Measurements from ENCODE around the gene TMTC2.
"Not testable (repeated sequence)": the region's sequence is repeated elsewhere in the genome, so short reads cannot be mapped to it uniquely, and the experiment has no call there.

Gene TMTC2

GRCh38 chr12:82832981-82833380, 146.3 kb downstream of the TMTC2 start:
- H3K9ac ChIP-seq (ENCODE audit: low read depth, low read length), result no peak overlapping the region
- H3K36me3 ChIP-seq (ENCODE audit: insufficient read depth, low read length), result no peaks in the 10 kb centered on the region
- no peak overlapping the region for H3K4me2 ChIP-seq (ENCODE audit: low read length)
- H3K4me1 ChIP-seq (ENCODE audit: control insufficient read depth, insufficient read depth, low read length), result peaks cover 9% of the 10 kb centered on the region
- no peaks in the 10 kb centered on the region for H3K27me3 ChIP-seq (ENCODE audit: control insufficient read depth, insufficient read depth, low read length)
- H3K4me3 ChIP-seq (ENCODE audit: low read length), result no peak overlapping the region
- no peaks in the 10 kb centered on the region for H3K9me3 ChIP-seq (replicated peaks; ENCODE audit: low read length)

GRCh38 chr12:82833481-82833880, 146.8 kb downstream of the TMTC2 start:
- no peak overlapping the region for H3K4me3 ChIP-seq (ENCODE audit: low read length)
- no peak overlapping the region for H3K9ac ChIP-seq (ENCODE audit: low read depth, low read length)
- no peaks in the 10 kb centered on the region for H3K36me3 ChIP-seq (ENCODE audit: insufficient read depth, low read length)
- H3K4me1 ChIP-seq (ENCODE audit: control insufficient read depth, insufficient read depth, low read length), result peaks cover 9% of the 10 kb centered on the region
- H3K27me3 ChIP-seq (ENCODE audit: control insufficient read depth, insufficient read depth, low read length), result no peaks in the 10 kb centered on the region
- no peak overlapping the region for H3K4me2 ChIP-seq (ENCODE audit: low read length)
- no peaks in the 10 kb centered on the region for H3K9me3 ChIP-seq (replicated peaks; ENCODE audit: low read length)

- H3K9me3 ChIP-seq (replicated peaks; ENCODE audit: low read length), result no peaks in the 10 kb centered on the region
Observed at GRCh38 chr12:82835217-82835616, 148.5 kb downstream of the TMTC2 start.

DNA sequence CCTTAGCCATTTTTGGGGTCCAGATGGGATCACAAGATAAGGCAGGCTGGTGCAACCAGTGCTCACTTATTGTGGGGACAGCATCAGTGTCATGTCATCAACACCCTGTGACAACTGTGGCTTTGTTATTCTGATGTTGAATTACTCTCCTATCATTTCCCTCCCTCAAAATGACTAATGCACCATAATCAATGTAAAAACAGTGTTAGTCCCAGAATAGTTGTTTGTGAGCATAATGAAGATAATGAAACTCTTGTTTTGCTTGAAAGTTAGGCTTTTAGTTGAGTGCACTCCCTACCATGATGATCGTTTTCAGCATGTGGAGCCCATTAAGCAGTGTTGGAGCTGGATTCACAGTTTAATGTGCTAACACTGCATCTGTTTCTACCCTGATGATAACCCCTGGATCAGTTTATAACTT, 151.4 kb downstream of the TMTC2 start:
- no peaks in the 10 kb centered on the region for H3K36me3 ChIP-seq (ENCODE audit: insufficient read depth, low read length)
- no peaks in the 10 kb centered on the region for H3K9me3 ChIP-seq (replicated peaks; ENCODE audit: low read length)
- H3K4me3 ChIP-seq (ENCODE audit: low read length), result no peak overlapping the region
- peaks cover 9% of the 10 kb centered on the region for H3K4me1 ChIP-seq (ENCODE audit: control insufficient read depth, insufficient read depth, low read length)
- no peaks in the 10 kb centered on the region for H3K27me3 ChIP-seq (ENCODE audit: control insufficient read depth, insufficient read depth, low read length)
- no peak overlapping the region for H3K9ac ChIP-seq (ENCODE audit: low read depth, low read length)
- H3K4me2 ChIP-seq (ENCODE audit: low read length), result no peak overlapping the region

More at GRCh38 chr12:82835217-82835616, 148.5 kb downstream of the TMTC2 start:
- no peak overlapping the region for H3K4me2 ChIP-seq (ENCODE audit: low read length)
- H3K9ac ChIP-seq (ENCODE audit: low read depth, low read length), result no peak overlapping the region
- H3K27me3 ChIP-seq (ENCODE audit: control insufficient read depth, insufficient read depth, low read length), result no peaks in the 10 kb centered on the region
- H3K4me1 ChIP-seq (ENCODE audit: control insufficient read depth, insufficient read depth, low read length), result peaks cover 9% of the 10 kb centered on the region
- no peaks in the 10 kb centered on the region for H3K36me3 ChIP-seq (ENCODE audit: insufficient read depth, low read length)
- no peak overlapping the region for H3K4me3 ChIP-seq (ENCODE audit: low read length)

GRCh38 chr12:82838827-82839226, 152.1 kb downstream of the TMTC2 start:
- Histone ChIP-seq H3K27me3 (ENCODE audit: control insufficient read depth, insufficient read depth, low read length) (no peaks in the 10 kb centered on the region), H3K9me3 (replicated peaks; ENCODE audit: low read length) (no peaks in the 10 kb centered on the region), H3K4me2 (ENCODE audit: low read length) (no peak overlapping the region), H3K9ac (ENCODE audit: low read depth, low read length) (no peak overlapping the region), H3K36me3 (ENCODE audit: insufficient read depth, low read length) (no peaks in the 10 kb centered on the region), H3K4me3 (ENCODE audit: low read length) (no peak overlapping the region), H3K4me1 (ENCODE audit: control insufficient read depth, insufficient read depth, low read length) (peaks cover 9% of the 10 kb centered on the region)

GRCh38 chr12:82839796-82840195, 153.1 kb downstream of the TMTC2 start:
- Histone ChIP-seq H3K36me3 (ENCODE audit: insufficient read depth, low read length) (no peaks in the 10 kb centered on the region), H3K9me3 (replicated peaks; ENCODE audit: low read length) (no peaks in the 10 kb centered on the region), H3K4me2 (ENCODE audit: low read length) (no peak overlapping the region), H3K4me1 (ENCODE audit: control insufficient read depth, insufficient read depth, low read length) (peaks cover 8% of the 10 kb centered on the region), H3K4me3 (ENCODE audit: low read length) (no peak overlapping the region), H3K27me3 (ENCODE audit: control insufficient read depth, insufficient read depth, low read length) (no peaks in the 10 kb centered on the region), H3K9ac (ENCODE audit: low read depth, low read length) (no peak overlapping the region)

- Histone ChIP-seq H3K9me3 (replicated peaks; ENCODE audit: low read length) (no peaks in the 10 kb centered on the region), H3K27me3 (ENCODE audit: control insufficient read depth, insufficient read depth, low read length) (no peaks in the 10 kb centered on the region), H3K4me3 (ENCODE audit: low read length) (no peak overlapping the region), H3K4me1 (ENCODE audit: control insufficient read depth, insufficient read depth, low read length) (no peaks in the 10 kb centered on the region), H3K36me3 (ENCODE audit: insufficient read depth, low read length) (no peaks in the 10 kb centered on the region), H3K9ac (ENCODE audit: low read depth, low read length) (no peak overlapping the region), H3K4me2 (ENCODE audit: low read length) (no peak overlapping the region)
Observed at GRCh38 chr12:82841487-82841904, 154.8 kb downstream of the TMTC2 start.

DNA sequence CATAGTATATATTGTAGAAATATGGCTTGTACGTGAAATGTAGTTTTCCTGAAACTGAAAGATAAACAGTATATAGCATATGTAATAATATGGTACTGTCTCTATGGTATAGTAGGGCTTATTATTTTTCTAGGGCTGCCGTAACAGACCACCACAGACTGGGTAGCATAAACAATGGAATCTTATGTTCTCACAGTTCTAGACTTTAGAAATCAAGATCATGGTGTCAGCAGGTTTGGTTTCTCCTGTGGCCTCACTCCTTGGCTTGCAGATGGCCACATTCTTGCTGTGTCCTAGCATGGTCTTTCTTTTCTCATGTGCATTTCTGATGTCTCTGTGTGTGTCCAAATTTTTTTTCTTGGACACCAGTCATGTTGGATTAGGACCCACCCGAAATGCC, 155.8 kb downstream of the TMTC2 start:
- H3K4me3 ChIP-seq (ENCODE audit: low read length), result no peak overlapping the region
- H3K36me3 ChIP-seq (ENCODE audit: insufficient read depth, low read length), result no peaks in the 10 kb centered on the region
- no peaks in the 10 kb centered on the region for H3K4me1 ChIP-seq (ENCODE audit: control insufficient read depth, insufficient read depth, low read length)
- no peak overlapping the region for H3K9ac ChIP-seq (ENCODE audit: low read depth, low read length)
- H3K27me3 ChIP-seq (ENCODE audit: control insufficient read depth, insufficient read depth, low read length), result no peaks in the 10 kb centered on the region
- no peaks in the 10 kb centered on the region for H3K9me3 ChIP-seq (replicated peaks; ENCODE audit: low read length)
- no peak overlapping the region for H3K4me2 ChIP-seq (ENCODE audit: low read length)

DNA sequence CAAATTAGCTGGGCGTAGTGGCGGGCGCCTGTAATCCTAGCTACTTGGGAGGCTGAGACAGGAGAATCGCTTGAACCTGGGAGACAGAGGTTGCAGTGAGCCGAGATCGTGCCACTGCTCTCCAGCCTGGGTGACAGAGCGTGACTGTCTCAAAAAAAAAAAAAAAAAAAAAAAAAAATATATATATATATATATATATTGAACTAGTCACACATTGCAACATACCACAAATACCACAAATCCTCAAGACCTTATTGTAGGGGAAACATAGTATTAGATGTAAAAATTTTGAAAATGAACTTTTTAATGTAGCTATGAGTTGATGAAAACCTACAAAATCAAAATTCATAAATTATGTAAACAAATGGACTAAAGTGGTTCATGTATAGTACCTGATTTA, 158.4 kb downstream of the TMTC2 start:
- not testable (repeated sequence) for H3K4me3 ChIP-seq (ENCODE audit: low read length); H3K27me3 ChIP-seq (ENCODE audit: control insufficient read depth, insufficient read depth, low read length); H3K4me2 ChIP-seq (ENCODE audit: low read length); H3K36me3 ChIP-seq (ENCODE audit: insufficient read depth, low read length); H3K9me3 ChIP-seq (replicated peaks; ENCODE audit: low read length); H3K9ac ChIP-seq (ENCODE audit: low read depth, low read length); H3K4me1 ChIP-seq (ENCODE audit: control insufficient read depth, insufficient read depth, low read length)

DNA sequence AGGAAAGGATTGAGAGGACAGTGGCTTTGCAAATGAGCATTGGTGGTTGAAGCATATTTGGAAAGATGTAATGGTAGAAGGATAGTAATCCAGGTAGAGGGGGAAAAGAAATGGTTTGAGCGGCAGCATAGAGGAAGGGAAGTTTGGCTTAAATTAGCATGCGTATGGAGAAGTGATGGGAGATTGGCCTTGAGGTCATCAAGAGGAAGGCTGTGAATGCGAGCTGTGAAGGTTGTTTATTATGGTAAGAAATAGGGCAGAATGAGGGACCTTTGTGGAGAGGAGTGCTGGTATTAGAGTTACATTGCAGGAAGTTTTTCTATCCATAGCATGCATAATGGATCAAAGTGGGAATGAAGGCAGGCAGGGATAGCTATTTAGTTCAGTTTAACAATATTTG, 162.1 kb downstream of the TMTC2 start:
- no peak overlapping the region for H3K4me3 ChIP-seq (ENCODE audit: low read length)
- H3K4me1 ChIP-seq (ENCODE audit: control insufficient read depth, insufficient read depth, low read length), result no peaks in the 10 kb centered on the region
- no peak overlapping the region for H3K4me2 ChIP-seq (ENCODE audit: low read length)
- H3K27me3 ChIP-seq (ENCODE audit: control insufficient read depth, insufficient read depth, low read length), result no peaks in the 10 kb centered on the region
- no peaks in the 10 kb centered on the region for H3K9me3 ChIP-seq (replicated peaks; ENCODE audit: low read length)
- no peak overlapping the region for H3K9ac ChIP-seq (ENCODE audit: low read depth, low read length)
- H3K36me3 ChIP-seq (ENCODE audit: insufficient read depth, low read length), result no peaks in the 10 kb centered on the region

DNA sequence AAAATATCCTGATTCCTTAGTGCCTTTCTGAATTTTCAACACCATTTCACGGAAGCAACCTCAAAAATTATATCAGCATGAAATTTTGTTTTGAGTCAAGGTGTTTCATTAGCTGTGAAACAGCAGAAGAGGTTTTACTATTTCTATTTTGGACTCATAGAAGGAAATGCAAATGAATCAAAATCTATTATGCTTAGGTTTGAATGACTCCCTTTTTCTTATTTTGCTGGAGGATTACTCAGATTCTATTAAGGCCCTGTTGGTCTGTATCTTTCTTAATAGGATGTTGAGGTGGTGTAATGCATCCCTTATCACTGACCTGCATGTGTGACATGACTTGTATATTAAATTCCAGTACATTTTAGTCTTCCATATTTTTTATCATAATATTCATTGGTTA, 165.8 kb downstream of the TMTC2 start:
- Histone ChIP-seq H3K27me3 (ENCODE audit: control insufficient read depth, insufficient read depth, low read length) (no peaks in the 10 kb centered on the region), H3K9me3 (replicated peaks; ENCODE audit: low read length) (no peaks in the 10 kb centered on the region), H3K4me1 (ENCODE audit: control insufficient read depth, insufficient read depth, low read length) (no peaks in the 10 kb centered on the region), H3K9ac (ENCODE audit: low read depth, low read length) (no peak overlapping the region), H3K4me2 (ENCODE audit: low read length) (no peak overlapping the region), H3K36me3 (ENCODE audit: insufficient read depth, low read length) (no peaks in the 10 kb centered on the region), H3K4me3 (ENCODE audit: low read length) (no peak overlapping the region)

DNA sequence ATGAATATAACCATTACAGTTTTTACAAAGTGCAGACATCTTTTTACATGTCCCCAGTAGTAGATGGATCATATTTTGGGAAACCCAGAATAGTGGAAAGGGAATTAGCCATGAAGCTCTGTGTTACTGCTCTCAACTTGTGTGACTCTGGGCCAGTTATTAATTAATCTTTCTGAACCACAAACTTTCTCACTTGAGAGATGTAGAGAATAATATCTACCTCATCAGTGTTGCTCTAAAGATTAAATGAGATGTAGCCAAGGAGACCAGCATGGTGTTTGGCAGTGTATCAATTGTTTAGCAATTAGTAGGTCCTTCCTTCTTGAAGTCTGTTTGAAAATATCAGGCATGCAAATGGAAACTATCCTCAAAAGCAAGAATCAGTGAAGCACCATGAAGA, 169.2 kb downstream of the TMTC2 start:
- Histone ChIP-seq H3K9me3 (replicated peaks; ENCODE audit: low read length) (no peaks in the 10 kb centered on the region), H3K36me3 (ENCODE audit: insufficient read depth, low read length) (no peaks in the 10 kb centered on the region), H3K4me1 (ENCODE audit: control insufficient read depth, insufficient read depth, low read length) (no peaks in the 10 kb centered on the region), H3K27me3 (ENCODE audit: control insufficient read depth, insufficient read depth, low read length) (no peaks in the 10 kb centered on the region), H3K4me3 (ENCODE audit: low read length) (no peak overlapping the region), H3K4me2 (ENCODE audit: low read length) (no peak overlapping the region), H3K9ac (ENCODE audit: low read depth, low read length) (no peak overlapping the region)

Data from skeletal muscle satellite cell (primary cell).